A673 (cell line): ENCODE measurements around the gene TAF4.

Experiments
- CTCF ChIP-seq: fragments of 300-800, 200-600 bp; sonication (generic); conservative IDR thresholded peaks from 2 replicates; pipeline ENCODE4 v1.5.1; 2017; ENCODE audit warnings: low read depth, mild to moderate bottlenecking, antibody characterized with exemption, low read length, moderate library complexity, mixed read lengths
- EZH2 ChIP-seq: fragments of 200-600 bp; sonication (generic); IDR thresholded peaks from 2 replicates; pipeline ENCODE4 v1.6.1; 2017; ENCODE audit warnings: borderline replicate concordance, low read depth, mild to moderate bottlenecking, mixed read lengths, antibody characterized with exemption, low read length; ENCODE audit not compliant: poor library complexity, severe bottlenecking

GRCh38 chr20:62042025-62042820, 23.5 kb downstream of the TAF4 start:
- TF ChIP-seq CTCF = no peak
- no peak for TF ChIP-seq EZH2
